DOHH2 (cell line): Measurements from ENCODE around the gene MAST1.
A peak's percentile ranks its signal among the peaks of the same experiment; 100 is the strongest.

Source experiments
- H3F3A ChIP-seq: fragments of 200-600 bp; sonication (generic), shearing (Covaris generic); 2 replicates; pipeline ENCODE4 v1.6.0; 2016; ENCODE audit warnings: antibody characterized with exemption, mild to moderate bottlenecking; ENCODE audit not compliant: control insufficient read depth, insufficient read depth
- H3K27ac ChIP-seq: fragments of 200-600 bp; sonication (generic); 2 replicates; pipeline ENCODE4 v1.5.1; 2014; ENCODE audit warnings: low read depth, mild to moderate bottlenecking, low read length, moderate library complexity
- H3K27me3 ChIP-seq: fragments of 200-600 bp; sonication (generic); 2 replicates; pipeline ENCODE4 v1.6.1; 2014; ENCODE audit warnings: mild to moderate bottlenecking, low read length, mixed read lengths; ENCODE audit not compliant: control insufficient read depth
- H3K36me3 ChIP-seq: fragments of 200-600 bp; sonication (generic); 2 replicates; pipeline ENCODE4 v1.6.1; 2014; ENCODE audit warnings: mild to moderate bottlenecking, low read length, moderate library complexity, mixed read lengths; ENCODE audit not compliant: control insufficient read depth
- H3K4me1 ChIP-seq: fragments of 200-600 bp; sonication (generic); 2 replicates; pipeline ENCODE4 v1.6.1; 2014; ENCODE audit warnings: mild to moderate bottlenecking, low read length, mixed read lengths; ENCODE audit not compliant: control insufficient read depth
- H3K4me2 ChIP-seq: fragments of 200-600 bp; sonication (generic); 2 replicates; pipeline ENCODE4 v1.6.0; 2014; ENCODE audit warnings: mild to moderate bottlenecking, low read length, moderate library complexity
- H3K4me3 ChIP-seq: fragments of 200-600 bp; sonication (generic); 2 replicates; pipeline ENCODE4 v1.5.1; 2014; ENCODE audit warnings: mild to moderate bottlenecking, low read length, mixed read lengths
- H3K79me2 ChIP-seq: fragments of 200-600 bp; sonication (generic); 2 replicates; pipeline ENCODE4 v1.6.1; 2014; ENCODE audit warnings: mild to moderate bottlenecking, low read length, mixed read lengths; ENCODE audit not compliant: control insufficient read depth
- H3K9me2 ChIP-seq: fragments of 200-600 bp; sonication (generic); replicated peaks from 2 replicates; pipeline ENCODE4 v1.6.1; 2014; ENCODE audit warnings: mild to moderate bottlenecking, low read length, mixed read lengths; ENCODE audit not compliant: control insufficient read depth
- H3K9me3 ChIP-seq: fragments of 200-600 bp; sonication (generic); 2 replicates; pipeline ENCODE4 v1.6.1; 2014; ENCODE audit warnings: antibody characterized with exemption, low read length, mixed read lengths; ENCODE audit not compliant: control insufficient read depth, insufficient read depth
- H4K20me1 ChIP-seq: fragments of 200-600 bp; sonication (generic); 2 replicates; pipeline ENCODE4 v1.6.0; 2014; ENCODE audit warnings: low read depth, mild to moderate bottlenecking, antibody characterized with exemption, low read length, moderate library complexity; ENCODE audit not compliant: control insufficient read depth, insufficient read depth
- EZH2phosphoT487 ChIP-seq: fragments of 200-600 bp; sonication (generic); IDR thresholded peaks from 2 replicates; pipeline ENCODE4 v1.6.1; 2017; ENCODE audit warnings: borderline replicate concordance, mild to moderate bottlenecking, antibody characterized with exemption, low read length, moderate library complexity, mixed read lengths
- TF ChIP-seq, protein P1 (sequence below): fragments of 200-600 bp; sonication (generic); IDR thresholded peaks from one replicate; pipeline ENCODE4 v1.5.1; 2014; ENCODE audit warnings: antibody characterized with exemption, mild to moderate bottlenecking, low read depth, low read length; ENCODE audit not compliant: poor library complexity, severe bottlenecking

The MAST1 gene

DNA sequence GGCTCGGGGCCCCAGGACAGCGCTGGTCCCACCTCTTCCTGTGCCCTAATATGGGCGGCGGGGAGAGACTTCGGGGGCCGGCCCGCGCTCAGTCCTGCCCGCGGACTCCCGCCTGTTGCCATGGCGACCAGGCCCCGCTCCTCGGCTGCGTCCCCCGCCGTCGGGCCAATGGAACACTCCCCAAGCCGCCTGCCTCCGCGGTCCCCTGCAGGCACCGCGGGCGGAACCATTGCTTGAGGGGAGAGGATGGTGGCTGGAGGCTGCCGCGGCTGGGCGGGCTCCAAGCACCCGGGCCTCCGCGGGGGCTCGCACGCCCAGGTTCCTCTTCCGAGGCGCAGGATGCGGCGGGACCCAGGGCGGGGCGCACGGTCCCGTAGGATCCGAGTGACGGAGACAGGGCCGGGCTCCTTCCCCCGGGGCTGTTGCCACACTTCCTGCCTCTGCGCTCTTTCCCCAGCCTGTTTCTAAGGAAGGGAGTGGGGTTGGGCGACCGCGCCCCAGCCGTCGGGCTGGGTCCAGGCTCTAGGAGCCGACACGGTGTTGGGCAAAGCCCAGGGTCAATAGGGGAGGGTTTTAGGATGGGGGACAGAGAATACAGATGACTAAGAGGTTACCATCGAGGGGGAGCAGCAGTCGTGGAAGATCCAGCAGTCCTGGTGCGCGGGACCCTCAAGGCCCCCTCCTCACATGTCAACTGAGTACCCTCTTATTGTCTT, 48.3 kb upstream of the MAST1 start:
- H3K27me3 ChIP-seq: no peaks in the 10 kb centered on the region
- peak overlapping the region; percentile 93 for H3K4me2 ChIP-seq
- no peaks in the 10 kb centered on the region for H3K9me3 ChIP-seq
- peaks cover 34% of the 10 kb centered on the region for H3F3A ChIP-seq
- H3K36me3 ChIP-seq: peaks cover 6% of the 10 kb centered on the region; the same call in 1 of the 2 replicates
- H3K4me1 ChIP-seq: peaks cover 63% of the 10 kb centered on the region
- H3K79me2 ChIP-seq: peaks cover 29% of the 10 kb centered on the region
- H3K4me3 ChIP-seq: peak overlapping the region; percentile 79
- TF ChIP-seq EZH2phosphoT487: no peak
- TF ChIP-seq, protein P1, sequence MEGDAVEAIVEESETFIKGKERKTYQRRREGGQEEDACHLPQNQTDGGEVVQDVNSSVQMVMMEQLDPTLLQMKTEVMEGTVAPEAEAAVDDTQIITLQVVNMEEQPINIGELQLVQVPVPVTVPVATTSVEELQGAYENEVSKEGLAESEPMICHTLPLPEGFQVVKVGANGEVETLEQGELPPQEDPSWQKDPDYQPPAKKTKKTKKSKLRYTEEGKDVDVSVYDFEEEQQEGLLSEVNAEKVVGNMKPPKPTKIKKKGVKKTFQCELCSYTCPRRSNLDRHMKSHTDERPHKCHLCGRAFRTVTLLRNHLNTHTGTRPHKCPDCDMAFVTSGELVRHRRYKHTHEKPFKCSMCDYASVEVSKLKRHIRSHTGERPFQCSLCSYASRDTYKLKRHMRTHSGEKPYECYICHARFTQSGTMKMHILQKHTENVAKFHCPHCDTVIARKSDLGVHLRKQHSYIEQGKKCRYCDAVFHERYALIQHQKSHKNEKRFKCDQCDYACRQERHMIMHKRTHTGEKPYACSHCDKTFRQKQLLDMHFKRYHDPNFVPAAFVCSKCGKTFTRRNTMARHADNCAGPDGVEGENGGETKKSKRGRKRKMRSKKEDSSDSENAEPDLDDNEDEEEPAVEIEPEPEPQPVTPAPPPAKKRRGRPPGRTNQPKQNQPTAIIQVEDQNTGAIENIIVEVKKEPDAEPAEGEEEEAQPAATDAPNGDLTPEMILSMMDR: no peak
- H3K27ac ChIP-seq: peak overlapping the region; percentile 84
- no peaks in the 10 kb centered on the region for H4K20me1 ChIP-seq
- H3K9me2 ChIP-seq: no peaks in the 10 kb centered on the region

DNA sequence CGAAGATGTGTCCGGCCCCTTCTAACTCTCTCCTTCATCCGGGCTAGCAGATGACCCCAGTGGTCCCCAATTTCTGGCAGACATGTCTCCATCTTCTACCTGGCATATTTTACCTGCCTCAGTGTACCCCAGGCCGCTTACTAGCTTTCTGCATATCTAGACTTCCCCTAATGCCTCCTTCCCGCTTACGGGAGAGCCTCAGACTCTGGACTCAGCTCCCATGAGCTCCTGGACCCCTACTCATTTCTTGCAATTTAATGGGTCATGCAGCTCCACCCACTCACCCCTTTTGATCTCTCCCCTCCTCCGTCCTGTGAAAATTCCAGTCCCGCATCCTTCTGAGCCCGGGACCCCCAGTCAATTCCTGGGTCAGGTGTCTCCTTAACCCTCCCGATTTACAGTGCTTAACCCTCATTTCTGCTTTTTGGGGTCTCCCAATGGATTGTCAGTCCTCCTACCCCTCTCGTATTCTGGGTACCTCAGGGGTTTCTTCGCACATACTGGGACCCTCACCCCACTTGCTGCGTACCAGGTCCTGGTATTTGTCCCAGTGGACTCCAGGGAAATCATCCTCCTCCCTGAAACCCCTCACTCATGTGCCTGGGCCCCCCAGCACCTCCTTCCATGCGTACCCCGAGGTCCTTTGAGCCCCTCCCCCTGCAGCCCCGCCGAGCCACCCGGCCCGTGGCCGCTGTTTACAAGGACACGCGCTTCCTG, 47.5 kb upstream of the MAST1 start:
- no peaks in the 10 kb centered on the region for H3K9me2 ChIP-seq
- no peaks in the 10 kb centered on the region for H4K20me1 ChIP-seq
- peaks cover 56% of the 10 kb centered on the region for H3K4me1 ChIP-seq
- H3K4me3 ChIP-seq: peak overlapping the region; percentile 79
- no peaks in the 10 kb centered on the region for H3K27me3 ChIP-seq
- H3K9me3 ChIP-seq: no peaks in the 10 kb centered on the region
- H3K4me2 ChIP-seq: peak overlapping the region; percentile 93
- H3K79me2 ChIP-seq: peaks cover 29% of the 10 kb centered on the region
- peak overlapping the region; percentile 84 for H3K27ac ChIP-seq
- no peak for TF ChIP-seq EZH2phosphoT487
- TF ChIP-seq, protein P1: no peak
- peaks cover 29% of the 10 kb centered on the region for H3F3A ChIP-seq
- H3K36me3 ChIP-seq: peaks cover 6% of the 10 kb centered on the region; the same call in 1 of the 2 replicates

DNA sequence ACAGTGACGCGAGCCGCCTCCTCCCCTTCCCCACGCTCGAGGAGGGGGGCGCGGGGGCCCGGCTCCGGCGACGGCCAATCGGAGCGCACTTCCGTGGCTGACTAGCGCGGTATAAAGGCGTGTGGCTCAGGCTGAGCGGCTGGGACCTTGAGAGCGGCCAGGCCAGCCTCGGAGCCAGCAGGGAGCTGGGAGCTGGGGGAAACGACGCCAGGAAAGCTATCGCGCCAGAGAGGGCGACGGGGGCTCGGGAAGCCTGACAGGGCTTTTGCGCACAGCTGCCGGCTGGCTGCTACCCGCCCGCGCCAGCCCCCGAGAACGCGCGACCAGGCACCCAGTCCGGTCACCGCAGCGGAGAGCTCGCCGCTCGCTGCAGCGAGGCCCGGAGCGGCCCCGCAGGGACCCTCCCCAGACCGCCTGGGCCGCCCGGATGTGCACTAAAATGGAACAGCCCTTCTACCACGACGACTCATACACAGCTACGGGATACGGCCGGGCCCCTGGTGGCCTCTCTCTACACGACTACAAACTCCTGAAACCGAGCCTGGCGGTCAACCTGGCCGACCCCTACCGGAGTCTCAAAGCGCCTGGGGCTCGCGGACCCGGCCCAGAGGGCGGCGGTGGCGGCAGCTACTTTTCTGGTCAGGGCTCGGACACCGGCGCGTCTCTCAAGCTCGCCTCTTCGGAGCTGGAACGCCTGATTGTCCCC, 46.8 kb upstream of the MAST1 start, which contains the start of gene JUNB:
Gene JUNB, plus strand, starts transcription at position 142 of the 706 bp plus-strand sequence. Its CDS starts 286 bp downstream, at position 428.
- H3K4me1 ChIP-seq: peaks cover 56% of the 10 kb centered on the region
- no peaks in the 10 kb centered on the region for H3K9me3 ChIP-seq
- H3K9me2 ChIP-seq: no peaks in the 10 kb centered on the region
- no peaks in the 10 kb centered on the region for H3K27me3 ChIP-seq
- H3K79me2 ChIP-seq: peaks cover 29% of the 10 kb centered on the region
- H3K4me3 ChIP-seq: peak within 1 kb of the TSS; percentile 79
- TF ChIP-seq, protein P1: peak; percentile 20
- no peak for TF ChIP-seq EZH2phosphoT487
- peaks cover 6% of the 10 kb centered on the region; the same call in 1 of the 2 replicates for H3K36me3 ChIP-seq
- H4K20me1 ChIP-seq: no peaks in the 10 kb centered on the region
- peaks cover 29% of the 10 kb centered on the region for H3F3A ChIP-seq
- H3K27ac ChIP-seq: peak within 1 kb of the TSS; percentile 84
- peak within 1 kb of the TSS; percentile 93 for H3K4me2 ChIP-seq
